Endodermal cell (in vitro differentiated cells): ENCODE data around the gene ATP10B. TPM values are rescaled to one million over a fixed set of nuclear protein-coding genes. Genes with fewer than 3 reads are reported as not detected.

Experiments
- DNase-seq: peaks from one replicate; pipeline ENCODE4 v3.0.0-alpha.2; 2017
- H3K27ac ChIP-seq: 2 replicates; pipeline ENCODE4 v1.5.1; 2013; ENCODE audit warnings: mild to moderate bottlenecking, low read depth, low read length, moderate library complexity
- H3K27me3 ChIP-seq: 2 replicates; pipeline ENCODE4 v1.6.1; 2013; ENCODE audit warnings: mild to moderate bottlenecking, low read length, moderate library complexity; ENCODE audit not compliant: insufficient read depth, control insufficient read depth, poor library complexity, severe bottlenecking
- H3K36me3 ChIP-seq: 2 replicates; pipeline ENCODE4 v1.7.0; 2013; ENCODE audit warnings: mild to moderate bottlenecking, low read length, moderate library complexity; ENCODE audit not compliant: control insufficient read depth, insufficient read depth
- H3K4me1 ChIP-seq: one replicate; pipeline ENCODE4 v1.7.0; 2013; ENCODE audit warnings: low read length; ENCODE audit not compliant: control insufficient read depth, insufficient read depth
- H3K4me3 ChIP-seq: 2 replicates; pipeline ENCODE4 v1.5.1; 2013; ENCODE audit warnings: mild to moderate bottlenecking, low read length, moderate library complexity
- H3K9ac ChIP-seq: 2 replicates; pipeline ENCODE4 v1.6.1; 2013; ENCODE audit warnings: mild to moderate bottlenecking, low read length, moderate library complexity; ENCODE audit not compliant: poor library complexity, severe bottlenecking; ENCODE audit errors: extremely low read depth
- H3K9me3 ChIP-seq: 2 replicates; pipeline ENCODE4 v1.6.1; 2013; ENCODE audit warnings: mild to moderate bottlenecking, low read length, moderate library complexity; ENCODE audit not compliant: control insufficient read depth
- H3K27ac Mint-ChIP-seq: 2 replicates; pipeline ENCODE4 v1.8.0; 2020; ENCODE audit warnings: mixed read lengths
- H3K27me3 Mint-ChIP-seq: 2 replicates; pipeline ENCODE4 v1.8.0; 2021; ENCODE audit warnings: mild to moderate bottlenecking, mixed read lengths; ENCODE audit not compliant: insufficient read depth
- H3K36me3 Mint-ChIP-seq: 2 replicates; pipeline ENCODE4 v1.8.0; 2020; ENCODE audit warnings: low read depth, mixed read lengths
- H3K4me1 Mint-ChIP-seq: 2 replicates; pipeline ENCODE4 v1.8.0; 2020; ENCODE audit warnings: mixed read lengths
- H3K4me3 Mint-ChIP-seq: 2 replicates; pipeline ENCODE4 v1.8.0; 2020; ENCODE audit warnings: mild to moderate bottlenecking, moderate library complexity, mixed read lengths
- H3K9me3 Mint-ChIP-seq: 2 replicates; pipeline ENCODE4 v1.8.0; 2020; ENCODE audit warnings: mild to moderate bottlenecking, mixed read lengths
- WGBS, 2 experiments: methylation state at CpG; one replicate each; pipeline versions ENCODE4 v1.1.5 to v1.1.7; 2013; ENCODE audit warnings: missing lambda C conversion rate in 2 of 2, mixed read lengths in 1 of 2; ENCODE audit not compliant: insufficient coverage in 1 of 2, insufficient read length in 1 of 2; 5-methylcytosine and 5-hydroxymethylcytosine counted together
- total RNA-seq, 2 donors: library from RNA; stranded (reverse); fragmentation: NEBNext Ultra II Directional in 1 of 2; extraction: Animal tissue kit (Norgen Biotek cat#: 25700) in 1 of 2; gene quantifications; 2 replicates in 1 of 2; 3 replicates in 1 of 2; pipeline ENCODE4 v1.2.1, GENCODE V29; 2021
- TF ChIP-seq, protein P1 (sequence below): fragments of 200-600 bp; sonication (generic); conservative IDR thresholded peaks from 2 replicates; pipeline ENCODE4 v1.5.0; 2021; ENCODE audit warnings: antibody characterized with exemption, mild to moderate bottlenecking

The ATP10B gene
- total RNA-seq, 2 donors from 2014 or later: 0.15 to 0.38 TPM

DNA sequence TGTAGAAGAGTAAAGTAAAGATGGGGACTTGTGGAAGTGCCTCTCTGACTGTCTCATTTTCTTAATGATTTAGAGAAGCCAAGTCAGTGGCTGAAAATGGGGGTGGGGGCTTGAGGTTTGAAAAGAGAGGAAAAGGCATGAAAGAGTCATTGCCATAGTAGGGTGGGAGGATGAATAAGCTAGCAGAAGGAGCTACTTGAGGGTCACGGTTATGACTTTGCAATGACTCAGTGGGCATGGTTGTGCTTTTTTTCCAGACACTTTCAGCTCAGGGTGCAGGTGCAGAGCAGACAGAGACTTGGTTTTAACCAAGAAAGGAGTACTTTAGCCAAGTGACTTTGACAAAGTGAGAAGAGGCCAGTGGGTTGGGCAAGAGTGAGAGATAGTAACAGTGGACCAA, 312.6 kb downstream of the ATP10B start:
- DNase-seq: peak; percentile 12
- H3K27me3 ChIP-seq: peaks cover 6% of the 10 kb centered on the region
- H3K36me3 ChIP-seq: no peaks in the 10 kb centered on the region
- H3K4me1 ChIP-seq: peaks cover 5% of the 10 kb centered on the region
- Mint-ChIP-seq H3K27ac (no peak overlapping the region), H3K4me3 (no peak overlapping the region), H3K36me3 (no peaks in the 10 kb centered on the region), H3K27me3 (no peaks in the 10 kb centered on the region), H3K9me3 (no peaks in the 10 kb centered on the region), H3K4me1 (peaks cover 4% of the 10 kb centered on the region)
- no peak overlapping the region for H3K4me3 ChIP-seq
- 88 to 100% methylated on average over 1 of the region's 1 CpG for WGBS, 2 experiments
- H3K9ac ChIP-seq: no peak overlapping the region
- H3K9me3 ChIP-seq: no peaks in the 10 kb centered on the region
- TF ChIP-seq, protein P1, sequence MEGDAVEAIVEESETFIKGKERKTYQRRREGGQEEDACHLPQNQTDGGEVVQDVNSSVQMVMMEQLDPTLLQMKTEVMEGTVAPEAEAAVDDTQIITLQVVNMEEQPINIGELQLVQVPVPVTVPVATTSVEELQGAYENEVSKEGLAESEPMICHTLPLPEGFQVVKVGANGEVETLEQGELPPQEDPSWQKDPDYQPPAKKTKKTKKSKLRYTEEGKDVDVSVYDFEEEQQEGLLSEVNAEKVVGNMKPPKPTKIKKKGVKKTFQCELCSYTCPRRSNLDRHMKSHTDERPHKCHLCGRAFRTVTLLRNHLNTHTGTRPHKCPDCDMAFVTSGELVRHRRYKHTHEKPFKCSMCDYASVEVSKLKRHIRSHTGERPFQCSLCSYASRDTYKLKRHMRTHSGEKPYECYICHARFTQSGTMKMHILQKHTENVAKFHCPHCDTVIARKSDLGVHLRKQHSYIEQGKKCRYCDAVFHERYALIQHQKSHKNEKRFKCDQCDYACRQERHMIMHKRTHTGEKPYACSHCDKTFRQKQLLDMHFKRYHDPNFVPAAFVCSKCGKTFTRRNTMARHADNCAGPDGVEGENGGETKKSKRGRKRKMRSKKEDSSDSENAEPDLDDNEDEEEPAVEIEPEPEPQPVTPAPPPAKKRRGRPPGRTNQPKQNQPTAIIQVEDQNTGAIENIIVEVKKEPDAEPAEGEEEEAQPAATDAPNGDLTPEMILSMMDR: no peak
- H3K27ac ChIP-seq: no peak overlapping the region

DNA sequence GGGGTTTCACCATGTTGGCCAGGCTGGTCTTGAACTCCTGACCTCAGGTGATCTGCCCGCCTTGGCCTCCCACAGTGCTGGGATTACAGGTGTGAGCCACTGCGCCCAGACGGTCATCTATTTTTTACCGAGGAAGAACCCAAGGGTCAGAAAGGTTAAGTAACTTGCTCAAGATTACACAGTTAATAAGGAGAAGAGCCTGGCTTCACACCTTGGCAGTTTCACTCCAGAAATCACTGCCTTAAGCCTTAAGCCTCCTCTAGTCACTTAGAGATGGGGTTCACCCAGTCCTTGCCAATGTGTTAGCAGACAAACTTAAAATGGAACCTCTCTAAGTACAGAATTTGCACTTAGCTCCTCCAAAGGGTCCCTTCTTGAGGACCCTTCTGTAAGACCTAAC, 314.1 kb downstream of the ATP10B start:
- H3K4me1 ChIP-seq: peaks cover 5% of the 10 kb centered on the region

DNA sequence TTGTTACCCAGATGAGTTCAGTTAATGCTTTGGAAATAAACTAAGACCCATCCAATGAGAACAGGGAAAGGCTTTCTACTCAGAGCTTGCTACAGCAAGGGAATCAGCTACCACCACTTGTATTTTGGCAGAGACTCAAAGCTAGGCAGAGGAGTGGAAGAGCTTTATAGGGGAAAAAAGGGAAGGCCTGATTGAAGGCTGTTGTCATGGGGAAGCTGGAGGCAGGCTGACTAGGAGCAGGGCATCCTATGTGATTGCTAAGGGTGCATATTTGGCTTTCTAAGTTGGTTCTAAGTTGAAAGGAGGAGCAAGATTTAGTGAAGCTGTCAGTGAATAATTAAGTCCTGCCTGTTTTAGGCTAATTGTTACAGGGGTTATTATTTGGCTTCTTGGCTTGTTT, 314.9 kb downstream of the ATP10B start:
- H3K36me3 ChIP-seq: no peaks in the 10 kb centered on the region
- H3K4me1 ChIP-seq: peaks cover 5% of the 10 kb centered on the region
- TF ChIP-seq, protein P1: no peak
- Mint-ChIP-seq H3K4me3 (no peak overlapping the region), H3K36me3 (no peaks in the 10 kb centered on the region), H3K4me1 (peaks cover 4% of the 10 kb centered on the region), H3K27me3 (no peaks in the 10 kb centered on the region), H3K27ac (no peak overlapping the region), H3K9me3 (no peaks in the 10 kb centered on the region)
- DNase-seq: peak; percentile 4
- H3K9me3 ChIP-seq: no peaks in the 10 kb centered on the region
- no peak overlapping the region for H3K9ac ChIP-seq
- no peak overlapping the region for H3K27ac ChIP-seq
- peaks cover 5% of the 10 kb centered on the region for H3K27me3 ChIP-seq
- no peak overlapping the region for H3K4me3 ChIP-seq

More for the DNA sequence above, 314.1 kb downstream of the ATP10B start:
- Mint-ChIP-seq H3K36me3 (no peaks in the 10 kb centered on the region), H3K4me3 (no peak overlapping the region), H3K9me3 (no peaks in the 10 kb centered on the region), H3K27me3 (no peaks in the 10 kb centered on the region), H3K27ac (no peak overlapping the region), H3K4me1 (peaks cover 4% of the 10 kb centered on the region)
- TF ChIP-seq, protein P1: no peak
- DNase-seq: peak; percentile 5
- 83 to 89% methylated on average over 3 to 4 of the region's 4 CpGs for WGBS, 2 experiments
- no peak overlapping the region for H3K4me3 ChIP-seq
- no peak overlapping the region for H3K27ac ChIP-seq
- H3K36me3 ChIP-seq: no peaks in the 10 kb centered on the region
- no peak overlapping the region for H3K9ac ChIP-seq
- peaks cover 5% of the 10 kb centered on the region for H3K27me3 ChIP-seq
- no peaks in the 10 kb centered on the region for H3K9me3 ChIP-seq
